ENCODE measurements around the gene GPR162.

DNA sequence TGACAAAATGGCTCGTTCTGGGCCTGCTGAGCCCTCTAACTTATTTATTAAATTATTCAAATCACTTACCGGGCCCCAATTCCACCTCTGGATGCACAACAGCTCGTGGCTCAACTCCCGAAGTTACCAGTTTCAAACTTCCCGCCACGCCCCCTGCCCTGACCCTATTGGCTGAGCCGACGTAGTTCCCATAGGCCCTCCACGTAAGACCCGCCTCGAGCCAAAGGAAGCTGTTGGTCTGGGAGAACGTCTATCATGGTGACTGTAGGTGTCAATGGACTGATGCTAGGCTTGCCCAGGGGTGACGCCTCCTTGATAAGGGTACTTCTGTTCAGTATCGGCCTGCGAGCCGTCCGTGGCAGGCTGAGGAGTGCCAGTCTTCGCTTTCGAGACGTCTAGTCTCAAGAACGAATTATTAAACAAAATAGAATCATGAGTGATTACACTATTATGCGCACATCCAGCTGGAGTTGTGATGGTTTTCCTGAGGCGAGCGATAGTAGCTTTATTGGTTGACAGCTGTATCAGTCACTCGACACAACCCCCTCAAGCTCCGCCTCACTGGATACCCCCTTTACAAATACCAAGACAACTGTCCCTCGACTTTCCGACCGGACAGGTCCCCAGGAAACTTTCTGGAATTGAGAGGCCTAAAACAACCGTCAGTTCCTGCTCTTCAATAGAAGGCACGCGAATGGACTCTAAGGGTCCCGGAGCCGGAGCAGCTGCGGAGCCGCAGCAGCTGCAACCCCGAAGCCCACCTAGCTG, 29.7 kb downstream of the GPR162 start, which contains the start of gene CDCA3:
- TF ChIP-seq POLR2A (IDR thresholded peaks at IDR 0.05) (peak; percentile 88 to 94), CTCF (IDR thresholded peaks at IDR 0.05) (peak in 1 of 6 experiments; percentile 21)
